Ishikawa (cell line): ENCODE measurements around the gene REN.

Source experiments
- CEBPB ChIP-seq: IDR thresholded peaks from 2 replicates; pipeline ENCODE4 v1.6.1; 2012
- CREB1 ChIP-seq: IDR thresholded peaks from 2 replicates; pipeline ENCODE4 v1.6.1; 2012; ENCODE audit warnings: low read depth
- EP300 ChIP-seq: IDR thresholded peaks from 2 replicates; pipeline ENCODE4 v1.6.1; 2012; ENCODE audit warnings: borderline replicate concordance
- MAX ChIP-seq: IDR thresholded peaks from 2 replicates; pipeline ENCODE4 v1.6.1; 2012
- NFIC ChIP-seq: IDR thresholded peaks from 2 replicates; pipeline ENCODE4 v1.6.1; 2012
- RAD21 ChIP-seq: IDR thresholded peaks from 2 replicates; pipeline ENCODE4 v1.6.1; 2012; ENCODE audit warnings: low read depth
- REST ChIP-seq: IDR thresholded peaks from 2 replicates; pipeline ENCODE4 v1.6.1; 2012; ENCODE audit warnings: low read depth, mild to moderate bottlenecking
- TAF1 ChIP-seq: IDR thresholded peaks from 2 replicates; pipeline ENCODE4 v1.6.1; 2012; ENCODE audit warnings: low read depth, mild to moderate bottlenecking
- TCF12 ChIP-seq: IDR thresholded peaks from 2 replicates; pipeline ENCODE4 v1.6.1; 2012; ENCODE audit warnings: low read depth
- TEAD4 ChIP-seq: IDR thresholded peaks from 2 replicates; pipeline ENCODE4 v1.6.1; 2012
- YY1 ChIP-seq: IDR thresholded peaks from 2 replicates; pipeline ENCODE4 v1.6.1; 2012; ENCODE audit warnings: low read depth
- ZBTB7A ChIP-seq: IDR thresholded peaks from 2 replicates; pipeline ENCODE4 v1.6.1; 2012; ENCODE audit warnings: low read depth

GRCh38 chr1:204128464-204128963 is 37.6 kb downstream of the REN start:
- TF ChIP-seq CREB1 (no peak), RAD21 (no peak), CEBPB (no peak), EP300 (no peak), ZBTB7A (no peak), YY1 (no peak), MAX (no peak), TCF12 (no peak), TAF1 (no peak), REST (no peak), TEAD4 (no peak), NFIC (no peak)
